ENCODE data around the gene TIGIT. TPM values are rescaled to one million over a fixed set of nuclear protein-coding genes. Genes with fewer than 3 reads are reported as not detected.
A peak's percentile ranks its signal among the peaks of the same experiment; 100 is the strongest.

TIGIT gene
- total RNA-seq, 2 donors from 2014 or later, result 13.7 to 15.7 TPM

DNA sequence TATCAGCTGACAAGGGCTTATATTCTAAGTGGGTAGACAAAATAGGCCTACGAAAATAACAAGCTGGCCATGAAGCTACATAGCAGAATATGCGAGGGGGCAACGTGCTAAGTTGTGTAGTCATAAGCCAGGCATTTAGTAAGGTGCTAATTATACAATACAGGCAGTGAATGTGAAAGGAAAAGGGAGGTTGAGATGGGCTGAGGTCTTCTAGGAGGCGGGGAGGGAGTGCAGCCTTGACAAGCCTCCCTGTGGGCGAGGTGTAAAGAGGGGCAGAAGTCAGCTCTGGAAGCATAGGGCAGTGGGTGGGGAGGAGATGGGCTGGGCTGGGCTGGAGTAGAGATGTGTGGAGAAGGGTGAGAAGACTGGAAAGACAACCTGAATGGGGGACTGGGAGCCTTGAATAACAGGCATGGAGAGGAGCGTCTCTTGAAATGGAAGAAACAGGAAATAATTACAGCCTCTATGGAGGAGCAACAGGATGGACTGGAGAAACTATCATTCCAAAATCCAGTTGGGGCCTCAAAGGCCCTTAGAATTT, 1.2 kb downstream of the TIGIT start:
- Mint-ChIP-seq H3K27ac (peak overlapping the region; percentile 77 to 99), H3K4me3 (peak overlapping the region; percentile 74), H3K36me3 (no peaks in the 10 kb centered on the region), H3K27me3 (no peaks in the 10 kb centered on the region), H3K4me1 (ENCODE audit: low read depth in 2 of 2) (peaks cover 80 to 85% of the 10 kb centered on the region in 2 donors), H3K9me3 (no peaks in the 10 kb centered on the region)
- DNase-seq (ENCODE audit: low spot score) (peak; percentile 68), ATAC-seq (peak; percentile 57 to 71)

DNA sequence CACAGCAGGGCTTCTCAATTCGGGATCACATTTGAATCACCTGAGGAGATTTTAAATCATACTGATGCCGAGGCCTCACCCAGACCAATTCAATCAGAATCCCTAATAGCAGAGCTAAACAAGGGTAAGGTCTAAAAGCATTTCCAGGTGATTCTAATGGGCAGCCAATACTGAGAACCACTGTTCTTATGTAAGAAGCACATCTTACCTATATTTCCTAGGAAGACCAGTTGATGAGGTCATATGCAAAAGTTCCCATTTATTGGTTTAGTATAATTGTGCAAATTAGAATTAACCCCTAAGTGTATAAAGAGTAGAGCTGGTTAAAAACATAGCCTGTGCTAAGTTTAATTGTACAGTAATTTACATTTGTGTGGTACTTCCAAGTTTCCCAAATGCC, 2.1 kb downstream of the TIGIT start:
- Mint-ChIP-seq H3K27me3 (no peaks in the 10 kb centered on the region), H3K36me3 (no peaks in the 10 kb centered on the region), H3K9me3 (no peaks in the 10 kb centered on the region), H3K4me3 (peak overlapping the region; percentile 56), H3K27ac (peak overlapping the region; percentile 77 to 99), H3K4me1 (ENCODE audit: low read depth in 2 of 2) (peaks cover 75 to 82% of the 10 kb centered on the region in 2 donors)
- DNase-seq (ENCODE audit: low spot score) (no peak), ATAC-seq (no peak)

DNA sequence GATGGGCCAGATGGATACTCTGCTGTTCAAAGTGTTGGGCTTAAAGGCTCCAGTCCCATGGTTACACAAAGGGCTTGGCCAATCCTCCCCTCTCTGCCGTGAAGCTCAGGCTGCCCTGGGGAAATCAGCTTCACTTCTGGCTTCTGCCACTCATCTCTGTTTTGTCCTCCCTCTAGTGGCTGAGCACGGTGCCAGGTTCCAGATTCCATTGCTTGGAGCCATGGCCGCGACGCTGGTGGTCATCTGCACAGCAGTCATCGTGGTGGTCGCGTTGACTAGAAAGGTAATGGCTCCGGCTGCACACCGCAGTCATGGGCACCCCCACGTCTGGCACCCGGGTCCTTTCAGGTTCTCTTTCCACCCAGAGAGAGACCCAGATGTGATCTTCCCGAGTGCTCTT, 5.6 kb downstream of the TIGIT start:
- peaks cover 5% of the 10 kb centered on the region for H3K36me3 Mint-ChIP-seq
- peaks cover 60 to 66% of the 10 kb centered on the region in 2 donors for H3K4me1 Mint-ChIP-seq (ENCODE audit: low read depth in 2 of 2)
- H3K27ac Mint-ChIP-seq, result peak overlapping the region; percentile 77 to 99
- ATAC-seq (peak; percentile 43 to 56), DNase-seq (ENCODE audit: low spot score) (peak; percentile 64)
- H3K9me3 Mint-ChIP-seq, result no peaks in the 10 kb centered on the region
- H3K4me3 Mint-ChIP-seq, result peak overlapping the region; percentile 66
- no peaks in the 10 kb centered on the region for H3K27me3 Mint-ChIP-seq

DNA sequence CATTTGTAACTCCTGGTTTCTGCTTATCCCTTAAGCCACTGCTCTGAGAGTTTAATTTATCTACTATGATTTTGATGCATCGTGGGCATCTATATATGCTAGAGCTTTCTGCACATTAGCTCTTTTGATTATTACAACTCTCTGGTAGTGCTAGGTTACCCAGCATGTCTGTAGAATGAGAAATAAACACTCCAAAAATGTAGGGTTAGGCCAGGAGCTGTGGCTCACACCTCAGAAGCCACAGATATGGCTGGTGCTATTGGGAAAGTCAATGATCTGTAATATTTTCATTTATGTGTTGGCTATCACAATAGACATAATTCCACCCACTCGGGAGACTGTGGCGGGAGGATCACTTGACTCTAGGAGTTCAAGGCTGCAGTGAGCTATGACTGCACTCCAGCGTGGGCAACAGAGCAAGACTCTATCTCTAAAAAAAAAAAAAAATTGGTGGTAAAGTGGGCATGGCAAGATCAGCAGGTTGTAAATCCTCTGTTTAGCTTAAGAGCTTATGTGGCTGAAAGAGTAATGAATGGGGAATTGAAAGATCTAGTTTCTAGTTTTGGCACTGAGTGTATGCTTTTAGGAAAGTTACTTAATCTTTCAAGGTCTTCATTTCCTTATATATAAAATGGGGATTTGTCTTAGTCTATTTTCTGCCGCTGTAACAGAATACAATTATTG, 6.3 kb downstream of the TIGIT start:
- peak overlapping the region; percentile 77 to 99 for H3K27ac Mint-ChIP-seq

DNA sequence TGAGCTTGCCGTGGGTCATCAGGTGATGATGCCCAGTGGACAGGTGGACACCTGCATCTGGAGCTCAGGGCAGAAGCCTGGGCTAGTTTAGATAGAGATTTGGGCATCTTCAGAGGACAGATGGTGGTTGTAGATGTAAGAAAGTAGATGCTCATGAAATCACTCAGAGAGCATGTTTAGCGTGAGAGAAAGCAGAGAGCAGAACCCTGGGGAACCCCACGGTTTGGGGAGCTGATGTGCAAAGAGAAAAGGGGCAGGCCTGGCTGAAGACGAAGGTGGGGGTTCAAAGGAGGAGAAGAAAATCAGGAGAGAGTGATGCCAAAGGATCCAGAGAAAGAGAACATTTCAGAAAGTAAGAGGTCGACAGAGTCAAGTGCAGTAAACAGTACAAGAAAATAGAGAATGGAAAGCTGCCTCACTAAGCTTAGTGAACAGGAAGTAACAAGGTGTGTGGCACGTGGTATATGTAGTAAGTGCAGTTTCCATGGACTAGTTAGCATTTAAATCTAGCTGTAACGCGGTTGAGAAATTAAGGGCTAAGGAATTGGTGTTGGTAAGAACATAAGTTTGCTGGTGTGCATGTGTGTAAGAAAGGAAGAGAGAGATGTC, 13.5 kb downstream of the TIGIT start:
- DNase-seq (ENCODE audit: low spot score) (no peak), ATAC-seq (peak; percentile 74 to 77)
- Mint-ChIP-seq H3K27ac (peak overlapping the region; percentile 84 to 91), H3K27me3 (no peaks in the 10 kb centered on the region), H3K9me3 (peaks cover 7% of the 10 kb centered on the region), H3K4me3 (peak overlapping the region; percentile 73), H3K36me3 (peaks cover 20% of the 10 kb centered on the region), H3K4me1 (ENCODE audit: low read depth in 2 of 2) (peaks cover 51 to 59% of the 10 kb centered on the region in 2 donors)

More for the DNA sequence above, 6.3 kb downstream of the TIGIT start:
- peaks cover 60 to 62% of the 10 kb centered on the region in 2 donors for H3K4me1 Mint-ChIP-seq (ENCODE audit: low read depth in 2 of 2)
- H3K27me3 Mint-ChIP-seq, result no peaks in the 10 kb centered on the region
- H3K4me3 Mint-ChIP-seq, result peak overlapping the region; percentile 66
- no peak for ATAC-seq
- H3K36me3 Mint-ChIP-seq, result peaks cover 6% of the 10 kb centered on the region
- no peaks in the 10 kb centered on the region for H3K9me3 Mint-ChIP-seq
- no peak for DNase-seq (ENCODE audit: low spot score)

DNA sequence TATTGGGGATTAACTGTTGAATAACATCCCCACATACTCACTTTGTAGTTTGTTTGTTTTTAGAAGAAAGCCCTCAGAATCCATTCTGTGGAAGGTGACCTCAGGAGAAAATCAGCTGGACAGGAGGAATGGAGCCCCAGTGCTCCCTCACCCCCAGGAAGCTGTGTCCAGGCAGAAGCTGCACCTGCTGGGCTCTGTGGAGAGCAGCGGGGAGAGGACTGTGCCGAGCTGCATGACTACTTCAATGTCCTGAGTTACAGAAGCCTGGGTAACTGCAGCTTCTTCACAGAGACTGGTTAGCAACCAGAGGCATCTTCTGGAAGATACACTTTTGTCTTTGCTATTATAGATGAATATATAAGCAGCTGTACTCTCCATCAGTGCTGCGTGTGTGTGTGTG, 14.0 kb downstream of the TIGIT start:
- no peak for DNase-seq (ENCODE audit: low spot score)
- no peak for ATAC-seq
- Mint-ChIP-seq H3K36me3 (peaks cover 20% of the 10 kb centered on the region), H3K27me3 (no peaks in the 10 kb centered on the region), H3K9me3 (peaks cover 7% of the 10 kb centered on the region), H3K4me1 (ENCODE audit: low read depth in 2 of 2) (peaks cover 51 to 56% of the 10 kb centered on the region in 2 donors), H3K27ac (peak overlapping the region; percentile 84 to 91), H3K4me3 (peak overlapping the region; percentile 73)

DNA sequence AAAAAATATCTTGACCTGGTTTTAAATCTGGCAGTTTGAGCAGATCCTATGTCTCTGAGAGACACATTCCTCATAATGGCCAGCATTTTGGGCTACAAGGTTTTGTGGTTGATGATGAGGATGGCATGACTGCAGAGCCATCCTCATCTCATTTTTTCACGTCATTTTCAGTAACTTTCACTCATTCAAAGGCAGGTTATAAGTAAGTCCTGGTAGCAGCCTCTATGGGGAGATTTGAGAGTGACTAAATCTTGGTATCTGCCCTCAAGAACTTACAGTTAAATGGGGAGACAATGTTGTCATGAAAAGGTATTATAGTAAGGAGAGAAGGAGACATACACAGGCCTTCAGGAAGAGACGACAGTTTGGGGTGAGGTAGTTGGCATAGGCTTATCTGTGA, 14.5 kb downstream of the TIGIT start:
- peaks cover 55 to 61% of the 10 kb centered on the region in 2 donors for H3K4me1 Mint-ChIP-seq (ENCODE audit: low read depth in 2 of 2)

DNA sequence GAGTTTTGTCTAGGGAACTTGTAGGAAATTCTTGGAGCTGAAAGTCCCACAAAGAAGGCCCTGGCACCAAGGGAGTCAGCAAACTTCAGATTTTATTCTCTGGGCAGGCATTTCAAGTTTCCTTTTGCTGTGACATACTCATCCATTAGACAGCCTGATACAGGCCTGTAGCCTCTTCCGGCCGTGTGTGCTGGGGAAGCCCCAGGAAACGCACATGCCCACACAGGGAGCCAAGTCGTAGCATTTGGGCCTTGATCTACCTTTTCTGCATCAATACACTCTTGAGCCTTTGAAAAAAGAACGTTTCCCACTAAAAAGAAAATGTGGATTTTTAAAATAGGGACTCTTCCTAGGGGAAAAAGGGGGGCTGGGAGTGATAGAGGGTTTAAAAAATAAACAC, 15.0 kb downstream of the TIGIT start:
- Mint-ChIP-seq H3K27ac (peak overlapping the region; percentile 84 to 91), H3K36me3 (peaks cover 20% of the 10 kb centered on the region), H3K4me3 (peak overlapping the region; percentile 73), H3K9me3 (peaks cover 7% of the 10 kb centered on the region), H3K4me1 (ENCODE audit: low read depth in 2 of 2) (peaks cover 60 to 66% of the 10 kb centered on the region in 2 donors), H3K27me3 (no peaks in the 10 kb centered on the region)
- ATAC-seq (peak; percentile 70 to 85), DNase-seq (ENCODE audit: low spot score) (no peak)

More for the DNA sequence above, 14.5 kb downstream of the TIGIT start:
- Mint-ChIP-seq H3K27ac (peak overlapping the region; percentile 84 to 91), H3K27me3 (no peaks in the 10 kb centered on the region), H3K9me3 (peaks cover 7% of the 10 kb centered on the region), H3K4me3 (peak overlapping the region; percentile 73), H3K36me3 (peaks cover 20% of the 10 kb centered on the region)
- ATAC-seq, result peak in 1 of 2 donors; percentile 58
- DNase-seq (ENCODE audit: low spot score), result no peak

DNA sequence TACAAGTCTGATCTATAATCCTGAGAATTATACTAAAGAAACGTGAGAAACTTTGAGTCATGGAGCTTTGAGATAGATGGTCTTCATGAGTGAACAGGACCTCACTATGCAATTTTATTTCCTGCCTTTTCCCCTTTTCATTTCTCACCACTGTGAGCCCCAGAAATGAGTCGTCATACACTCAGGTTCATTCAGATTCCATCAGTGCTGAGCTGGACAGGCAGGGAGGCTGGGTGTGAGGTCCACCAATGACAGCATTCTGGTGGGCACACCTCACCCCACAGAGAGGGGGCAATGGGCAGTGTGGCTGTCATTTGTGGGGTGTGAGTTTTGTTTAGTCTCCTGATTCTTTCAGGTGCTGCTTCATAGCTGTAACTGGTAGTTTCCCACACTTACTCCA, 16.9 kb downstream of the TIGIT start:
- peaks cover 14% of the 10 kb centered on the region for H3K36me3 Mint-ChIP-seq
- peak overlapping the region; percentile 81 to 91 for H3K27ac Mint-ChIP-seq
- no peaks in the 10 kb centered on the region for H3K27me3 Mint-ChIP-seq
- ATAC-seq (peak; percentile 36 to 47), DNase-seq (ENCODE audit: low spot score) (no peak)
- H3K4me3 Mint-ChIP-seq, result peak overlapping the region; percentile 43
- peaks cover 7% of the 10 kb centered on the region for H3K9me3 Mint-ChIP-seq
- H3K4me1 Mint-ChIP-seq (ENCODE audit: low read depth in 2 of 2), result peaks cover 62 to 76% of the 10 kb centered on the region in 2 donors

DNA sequence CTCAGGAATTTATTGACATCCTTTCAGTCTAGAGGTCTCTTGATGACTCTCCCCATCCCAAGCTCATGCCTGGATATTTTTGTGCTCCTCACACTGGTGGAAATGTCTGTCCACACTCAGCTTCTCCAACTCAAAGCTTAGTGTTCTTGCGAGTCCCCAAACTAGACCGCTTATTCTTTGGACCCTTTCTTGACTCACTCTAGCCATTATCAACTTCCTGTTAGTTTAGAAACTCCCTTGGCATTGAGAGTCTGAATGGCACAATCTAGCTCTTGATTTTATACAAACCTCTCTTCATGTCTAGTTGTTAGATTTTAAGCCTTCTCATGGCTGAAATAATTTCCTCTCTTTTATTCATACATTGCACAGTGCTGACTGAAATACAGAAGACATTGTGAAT, 19.6 kb downstream of the TIGIT start:
- H3K36me3 Mint-ChIP-seq, result no peaks in the 10 kb centered on the region
- peak in 1 of 2 donors; percentile 67 for ATAC-seq
- no peak for DNase-seq (ENCODE audit: low spot score)
- no peaks in the 10 kb centered on the region for H3K27me3 Mint-ChIP-seq
- H3K4me1 Mint-ChIP-seq (ENCODE audit: low read depth in 2 of 2), result peaks cover 62 to 78% of the 10 kb centered on the region in 2 donors
- peak overlapping the region; percentile 36 for H3K4me3 Mint-ChIP-seq
- H3K27ac Mint-ChIP-seq, result peak overlapping the region; percentile 69 to 78
- H3K9me3 Mint-ChIP-seq, result no peaks in the 10 kb centered on the region

DNA sequence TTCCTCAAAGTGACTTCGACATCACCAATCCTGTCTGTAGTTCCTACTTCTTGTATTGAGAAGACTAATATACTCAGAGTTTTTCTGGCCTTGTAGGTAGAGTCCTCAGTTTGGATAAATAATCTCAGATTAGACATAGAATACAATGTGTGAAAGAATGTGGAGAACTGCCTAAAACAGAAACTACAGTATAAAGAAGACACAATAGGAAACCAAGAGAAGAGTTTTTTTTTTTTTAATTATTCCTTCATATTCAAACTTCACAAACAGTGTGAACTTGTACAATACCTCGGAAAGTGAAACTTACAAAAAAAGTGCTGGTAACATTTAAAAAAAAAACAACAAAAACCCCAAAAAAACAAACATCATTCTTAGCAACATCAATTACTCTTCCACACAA, 20.5 kb downstream of the TIGIT start:
- ATAC-seq, result peak in 1 of 2 donors; percentile 43
- Mint-ChIP-seq H3K4me1 (ENCODE audit: low read depth in 2 of 2) (peaks cover 60 to 77% of the 10 kb centered on the region in 2 donors), H3K27me3 (no peaks in the 10 kb centered on the region), H3K4me3 (peak overlapping the region; percentile 36), H3K36me3 (no peaks in the 10 kb centered on the region), H3K9me3 (no peaks in the 10 kb centered on the region), H3K27ac (peak overlapping the region; percentile 69 to 78)
- DNase-seq (ENCODE audit: low spot score), result no peak

DNA sequence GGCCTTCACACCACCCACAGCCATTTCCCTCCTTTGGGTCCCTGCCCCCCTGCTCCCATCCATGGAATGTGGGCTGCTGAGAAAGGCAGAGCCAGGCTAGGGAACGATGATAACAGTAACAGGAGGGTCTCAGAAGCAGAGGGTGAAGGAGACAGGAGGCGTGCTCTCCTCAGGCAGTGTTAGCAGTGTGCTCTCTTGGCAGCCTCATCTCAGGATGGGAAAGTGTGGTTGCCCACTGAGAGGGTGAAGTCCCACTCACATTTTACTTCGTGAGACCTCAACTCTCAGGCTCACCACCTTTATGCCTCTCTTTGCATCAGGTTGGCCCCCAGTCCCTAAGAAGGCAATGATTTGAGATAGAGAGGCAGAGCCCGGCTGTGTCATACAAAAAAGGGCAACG, 24.5 kb downstream of the TIGIT start:
- DNase-seq (ENCODE audit: low spot score) (no peak), ATAC-seq (peak in 1 of 2 donors; percentile 24)
- peak overlapping the region; percentile 43 to 84 for H3K27ac Mint-ChIP-seq
- peaks cover 59 to 64% of the 10 kb centered on the region in 2 donors for H3K4me1 Mint-ChIP-seq (ENCODE audit: low read depth in 2 of 2)
- no peaks in the 10 kb centered on the region for H3K9me3 Mint-ChIP-seq
- no peak overlapping the region for H3K4me3 Mint-ChIP-seq
- no peaks in the 10 kb centered on the region for H3K36me3 Mint-ChIP-seq
- no peaks in the 10 kb centered on the region for H3K27me3 Mint-ChIP-seq

DNA sequence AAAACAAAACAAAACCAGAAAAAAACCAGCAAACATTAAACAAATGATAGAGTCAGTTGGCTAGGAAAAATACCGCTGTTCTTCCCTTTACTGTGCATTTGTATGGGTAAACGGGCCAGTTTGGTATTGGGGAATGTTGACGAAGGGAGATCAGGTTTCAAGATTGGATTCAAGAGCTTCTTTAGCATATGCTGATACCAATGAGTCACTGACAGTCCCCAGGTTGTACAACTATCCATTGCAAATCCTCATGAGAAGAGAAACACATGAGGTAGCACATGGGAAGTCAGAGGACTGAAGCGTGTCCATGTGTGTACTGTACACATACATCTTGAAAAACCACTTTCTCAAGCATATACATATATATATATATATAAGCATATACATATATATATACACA, 25.6 kb downstream of the TIGIT start:
- no peak overlapping the region for H3K27ac Mint-ChIP-seq
- DNase-seq (ENCODE audit: low spot score), result no peak

DNA sequence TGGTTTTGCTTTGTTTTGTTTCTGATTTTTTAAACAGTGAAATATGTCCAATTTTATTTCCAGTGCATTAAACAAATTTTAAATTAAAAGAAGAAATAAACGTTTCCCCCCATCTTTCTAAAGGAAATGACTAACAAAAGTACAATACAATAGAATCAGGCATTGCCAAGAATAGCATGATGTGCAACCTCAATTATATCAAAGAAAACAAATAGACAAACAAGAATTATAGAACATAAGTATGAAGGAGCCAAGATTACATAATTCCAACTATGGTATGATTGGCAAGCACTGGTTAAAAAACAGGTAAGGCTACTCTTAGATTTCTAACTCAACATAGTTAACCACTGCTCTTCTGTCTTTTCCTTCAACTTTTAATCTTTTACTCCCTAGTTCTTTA, 26.4 kb downstream of the TIGIT start:
- H3K4me1 Mint-ChIP-seq (ENCODE audit: low read depth in 2 of 2), result peaks cover 58 to 62% of the 10 kb centered on the region in 2 donors
- H3K27me3 Mint-ChIP-seq, result no peaks in the 10 kb centered on the region
- H3K9me3 Mint-ChIP-seq, result no peaks in the 10 kb centered on the region
- DNase-seq (ENCODE audit: low spot score) (no peak), ATAC-seq (no peak)
- H3K4me3 Mint-ChIP-seq, result no peak overlapping the region
- no peak overlapping the region for H3K27ac Mint-ChIP-seq
- H3K36me3 Mint-ChIP-seq, result no peaks in the 10 kb centered on the region

More for the DNA sequence above, 25.6 kb downstream of the TIGIT start:
- ATAC-seq, result no peak
- Mint-ChIP-seq H3K27me3 (no peaks in the 10 kb centered on the region), H3K4me1 (ENCODE audit: low read depth in 2 of 2) (peaks cover 59 to 64% of the 10 kb centered on the region in 2 donors), H3K36me3 (no peaks in the 10 kb centered on the region), H3K4me3 (no peak overlapping the region), H3K9me3 (no peaks in the 10 kb centered on the region)

Data from natural killer cell treated with Interleukin-12 subunit alpha and Interleukin-12 subunit beta and Interleukin-15 and Interleukin-18, amount 100 ng/mL, for 72 hours (primary cell).